ENCODE data around the gene MYNN. TPM values are rescaled to one million over a fixed set of nuclear protein-coding genes. Genes with fewer than 3 reads are reported as not detected.

Gene MYNN
- total RNA-seq, 2 experiments from 2014 or later = 18.7 to 20.6 TPM

- TF ChIP-seq CTCF (IDR thresholded peaks at IDR 0.05) = no peak
- intact Hi-C loops (cut with DNase I, micrococcal nuclease) = no loop called here
- Histone ChIP-seq H3K4me3 (ENCODE audit: low read length) (no peak overlapping the region), H3K27ac (ENCODE audit: low read depth in 1 of 2, low read length in 2 of 2) (no peak overlapping the region), H3K27me3 (ENCODE audit: control insufficient read depth in 1 of 2, insufficient read depth in 2 of 2, low read length in 2 of 2) (peaks cover 0 to 4% of the 10 kb centered on the region in 2 experiments), H3K9me3 (ENCODE audit: control insufficient read depth in 1 of 2, insufficient read depth in 1 of 2, low read length in 2 of 2) (no peaks in the 10 kb centered on the region), H3K4me1 (ENCODE audit: insufficient read depth, low read length) (no peaks in the 10 kb centered on the region), H3K36me3 (ENCODE audit: insufficient read depth, low read length) (no peaks in the 10 kb centered on the region)
- Mint-ChIP-seq H3K27me3 (peaks cover 6% of the 10 kb centered on the region), H3K36me3 (ENCODE audit: low read depth) (no peaks in the 10 kb centered on the region), H3K9me3 (no peaks in the 10 kb centered on the region), H3K4me1 (ENCODE audit: low read depth) (no peaks in the 10 kb centered on the region), H3K4me3 (no peak overlapping the region), H3K27ac (no peak overlapping the region)
- ChIA-PET POLR2A (no interaction called here), CTCF (no interaction called here)
- ATAC-seq (ENCODE audit: poor library complexity) (no peak), DNase-seq (no peak)
Measured at GRCh38 chr3:169836078-169836941, 63.1 kb downstream of the MYNN start.

- H3K4me3 ChIP-seq (ENCODE audit: low read length) = no peak overlapping the region
- CTCF ChIA-PET = no interaction called here
- DNase-seq (no peak), ATAC-seq (ENCODE audit: poor library complexity) (no peak)
- no peaks in the 10 kb centered on the region for H3K9me3 ChIP-seq (ENCODE audit: control insufficient read depth in 1 of 2, insufficient read depth in 1 of 2, low read length in 2 of 2)
- H3K4me1 ChIP-seq (ENCODE audit: insufficient read depth, low read length) = no peaks in the 10 kb centered on the region
- H3K27me3 Mint-ChIP-seq = peaks cover 8% of the 10 kb centered on the region
- POLR2A ChIA-PET = no interaction called here
- TF ChIP-seq CTCF (IDR thresholded peaks at IDR 0.05) = no peak
- H3K27me3 ChIP-seq (ENCODE audit: control insufficient read depth in 1 of 2, insufficient read depth in 2 of 2, low read length in 2 of 2) = peaks cover 0 to 4% of the 10 kb centered on the region in 2 experiments
- H3K27ac Mint-ChIP-seq = no peak overlapping the region
- no peaks in the 10 kb centered on the region for H3K9me3 Mint-ChIP-seq
- H3K36me3 ChIP-seq (ENCODE audit: insufficient read depth, low read length) = no peaks in the 10 kb centered on the region
- no peak overlapping the region for H3K27ac ChIP-seq (ENCODE audit: low read depth in 1 of 2, low read length in 2 of 2)
- H3K4me1 Mint-ChIP-seq (ENCODE audit: low read depth) = no peaks in the 10 kb centered on the region
- H3K36me3 Mint-ChIP-seq (ENCODE audit: low read depth) = no peaks in the 10 kb centered on the region
- H3K4me3 Mint-ChIP-seq = no peak overlapping the region
- intact Hi-C loops (cut with DNase I, micrococcal nuclease) = no loop called here
Measured at GRCh38 chr3:169836942-169837275, 63.7 kb downstream of the MYNN start.

GRCh38 chr3:169838511-169839030 is 65.4 kb downstream of the MYNN start:
- Histone ChIP-seq H3K4me1 (ENCODE audit: insufficient read depth, low read length) (no peaks in the 10 kb centered on the region), H3K4me3 (ENCODE audit: low read length) (no peak overlapping the region), H3K27me3 (ENCODE audit: control insufficient read depth in 1 of 2, insufficient read depth in 2 of 2, low read length in 2 of 2) (peaks cover 0 to 4% of the 10 kb centered on the region in 2 experiments), H3K27ac (ENCODE audit: low read depth in 1 of 2, low read length in 2 of 2) (no peak overlapping the region), H3K36me3 (ENCODE audit: insufficient read depth, low read length) (no peaks in the 10 kb centered on the region), H3K9me3 (ENCODE audit: control insufficient read depth in 1 of 2, insufficient read depth in 1 of 2, low read length in 2 of 2) (no peaks in the 10 kb centered on the region)
- peaks cover 8% of the 10 kb centered on the region for H3K27me3 Mint-ChIP-seq
- POLR2A ChIA-PET = no interaction called here
- H3K9me3 Mint-ChIP-seq = no peaks in the 10 kb centered on the region
- no peaks in the 10 kb centered on the region for H3K4me1 Mint-ChIP-seq (ENCODE audit: low read depth)
- ATAC-seq (ENCODE audit: poor library complexity) (no peak), DNase-seq (no peak)
- intact Hi-C loops (cut with DNase I, micrococcal nuclease) = no loop called here
- no peak for TF ChIP-seq CTCF (IDR thresholded peaks at IDR 0.05)
- H3K27ac Mint-ChIP-seq = no peak overlapping the region
- CTCF ChIA-PET = no interaction called here
- no peaks in the 10 kb centered on the region for H3K36me3 Mint-ChIP-seq (ENCODE audit: low read depth)
- no peak overlapping the region for H3K4me3 Mint-ChIP-seq

Other genes with a start within 250 kb of the MYNN start
- not detected for gene MECOM, start 109.7 kb upstream of the MYNN start, total RNA-seq
- 10 to 100 TPM in 1 of 2 experiments, 1 to 10 TPM in 1; 9.0 to 10.4 TPM for gene TERC, start 8.3 kb upstream of the MYNN start, total RNA-seq
- gene ACTRT3, start 3.8 kb upstream of the MYNN start, total RNA-seq = not detected
- gene LRRIQ4, start 39.5 kb downstream of the MYNN start, total RNA-seq = not detected
- under 1 TPM; 0.22 to 0.52 TPM for gene LRRC34, start 39.5 kb downstream of the MYNN start, total RNA-seq
- gene LRRC31, start 96.5 kb downstream of the MYNN start, total RNA-seq = not detected
- not detected for gene SAMD7, start 138.2 kb downstream of the MYNN start, total RNA-seq
- gene SEC62, start 193.4 kb downstream of the MYNN start, total RNA-seq = 100 to 1,000 TPM; 113 to 117 TPM